CD4-positive, alpha-beta T cell treated with Interferon alpha-2 for 1 hour (primary cell): Measurements from ENCODE around the gene DACT2.
"Not testable (repeated sequence)": the region's sequence is repeated elsewhere in the genome, so short reads cannot be mapped to it uniquely, and the experiment has no call there.

ENCODE experiments used
- DNase-seq, 2 donors: peaks; one replicate each; pipeline ENCODE4 v3.0.0-alpha.2; 2020 to 2022

The DACT2 gene

DNA sequence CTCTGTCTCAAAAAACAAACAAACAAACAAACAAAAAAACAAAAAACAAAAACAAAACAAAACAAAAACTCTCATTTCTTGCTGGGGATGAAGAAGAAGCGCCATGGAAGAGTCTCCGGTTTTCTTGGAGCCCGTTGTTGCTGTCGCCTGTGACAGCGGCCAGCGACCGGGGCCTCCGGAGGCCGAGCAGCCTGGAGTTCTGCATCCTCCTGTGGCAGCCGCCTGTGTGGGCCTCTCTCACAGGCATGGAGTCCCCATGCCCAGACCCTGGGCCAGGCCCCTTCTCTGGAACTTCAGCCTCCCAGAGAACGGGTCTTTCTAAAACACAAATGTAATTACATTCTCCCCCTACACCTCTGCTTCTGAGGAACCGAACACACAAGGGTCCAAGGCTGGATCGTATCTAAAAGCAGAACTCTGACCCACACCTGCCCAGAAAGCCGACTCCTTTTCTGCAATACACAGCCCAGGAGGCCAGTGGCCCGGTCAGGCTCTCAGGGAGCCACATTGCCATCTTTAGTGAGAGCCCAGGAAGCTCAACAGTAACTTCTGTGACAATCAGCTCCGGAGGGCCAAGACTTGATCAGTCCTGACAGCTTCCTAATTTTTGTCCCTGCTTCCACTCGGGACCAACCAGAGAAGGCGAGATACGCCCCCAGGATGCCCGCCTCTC, 18.5 kb downstream of the DACT2 start:
- DNase-seq, result no peak

DNA sequence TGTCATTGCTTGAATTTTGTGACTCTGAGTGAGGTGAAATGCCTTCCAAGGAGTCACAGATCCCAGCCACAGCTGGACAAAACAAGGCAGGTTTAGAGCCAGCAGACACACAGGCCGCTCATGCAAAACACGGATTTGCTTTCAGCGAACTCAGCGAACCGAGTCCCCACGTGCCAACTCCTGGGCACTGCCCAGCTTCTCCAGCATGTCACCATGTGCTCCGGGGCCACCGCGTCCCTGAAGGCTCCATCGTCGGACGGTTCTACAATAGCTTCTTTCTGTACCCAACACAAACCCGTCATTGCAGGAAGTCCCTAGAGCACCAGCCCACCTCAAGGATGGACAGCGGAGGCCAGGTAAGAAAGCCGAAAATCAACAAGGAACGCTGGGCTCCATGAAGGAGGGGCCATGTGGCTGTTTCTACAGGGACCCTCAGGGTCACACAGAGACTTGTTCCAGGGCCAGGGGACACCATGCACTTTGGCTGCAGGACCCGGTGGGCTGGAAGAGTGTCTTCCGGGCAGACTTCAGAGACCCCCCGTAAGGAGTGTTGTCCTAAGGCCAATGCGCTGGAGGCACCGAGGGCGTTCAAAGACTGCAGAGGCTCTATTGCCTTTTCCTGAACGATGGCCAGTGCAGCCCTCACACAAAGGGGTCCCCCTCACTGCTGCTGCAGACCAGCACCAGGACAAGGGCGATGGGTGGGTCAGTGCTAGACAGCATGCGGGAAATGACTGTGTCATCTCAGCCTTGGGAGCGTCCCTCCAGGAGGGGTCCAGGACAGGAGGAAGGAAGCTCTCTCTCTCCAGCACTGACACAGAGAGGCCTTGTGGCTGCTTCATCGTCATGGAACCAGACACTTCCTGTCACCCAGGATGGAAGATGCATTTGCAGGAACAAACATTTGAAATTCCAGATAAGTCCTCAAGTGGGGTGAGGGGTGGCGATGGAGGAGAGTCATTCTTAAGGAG, 19.8 kb downstream of the DACT2 start:
- no peak for DNase-seq

- no peak for DNase-seq
These were observed 21.9 kb downstream of the DACT2 start for GRCh38 chr6:168297643-168298042.

DNA sequence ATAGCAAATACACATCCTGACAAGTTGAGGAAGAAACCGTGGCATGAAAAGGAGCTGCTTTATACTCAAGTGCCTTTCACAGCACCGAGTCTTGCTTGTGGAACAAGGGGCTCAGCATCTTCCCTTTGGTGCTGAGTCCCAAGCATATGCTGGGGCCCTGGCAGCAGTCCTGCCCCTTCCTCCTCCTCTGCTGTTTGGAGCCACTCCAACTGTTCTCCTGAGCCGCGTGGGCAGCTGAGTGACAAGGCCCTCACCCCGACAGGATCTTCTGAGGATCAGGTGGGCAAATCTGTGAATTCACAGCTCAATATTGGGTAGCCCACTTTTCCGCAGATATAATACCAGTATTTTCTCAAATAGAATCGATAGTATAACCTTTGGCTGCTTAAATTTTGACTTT, 24.7 kb downstream of the DACT2 start:
- no peak for DNase-seq

GRCh38 chr6:168293636-168294530, 25.7 kb downstream of the DACT2 start:
- no peak for DNase-seq

GRCh38 chr6:168292826-168293225, 26.8 kb downstream of the DACT2 start:
- DNase-seq, result no peak

GRCh38 chr6:168291450-168291849, 28.1 kb downstream of the DACT2 start:
- DNase-seq, result no peak

GRCh38 chr6:168290095-168290494, 29.5 kb downstream of the DACT2 start:
- DNase-seq, result no peak

GRCh38 chr6:168289571-168289962, 30.0 kb downstream of the DACT2 start:
- DNase-seq, result no peak

GRCh38 chr6:168288781-168289570, 30.6 kb downstream of the DACT2 start:
- DNase-seq, result no peak

DNA sequence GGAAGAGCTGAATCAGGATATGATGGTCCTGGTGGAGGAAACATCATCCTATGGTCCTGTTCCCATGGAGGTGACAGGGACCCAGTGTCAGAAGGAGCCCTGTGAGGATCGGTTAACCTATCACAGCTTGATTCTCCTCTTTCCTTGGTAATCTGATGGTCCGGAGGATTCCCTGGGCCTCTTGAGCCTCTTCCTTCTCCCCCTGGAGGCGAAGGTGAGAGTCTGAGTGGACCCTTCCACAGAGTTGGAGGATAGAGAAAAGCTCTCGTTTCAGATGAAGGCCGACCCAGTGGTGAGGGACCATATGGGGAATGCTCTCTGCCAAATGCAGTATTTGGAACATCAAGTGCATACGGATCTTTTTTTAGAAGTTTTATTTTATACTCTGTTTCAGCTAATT, 32.1 kb downstream of the DACT2 start:
- DNase-seq, result not testable (repeated sequence)

GRCh38 chr6:168286771-168287446, 32.7 kb downstream of the DACT2 start:
- DNase-seq, result not testable (repeated sequence)

DNA sequence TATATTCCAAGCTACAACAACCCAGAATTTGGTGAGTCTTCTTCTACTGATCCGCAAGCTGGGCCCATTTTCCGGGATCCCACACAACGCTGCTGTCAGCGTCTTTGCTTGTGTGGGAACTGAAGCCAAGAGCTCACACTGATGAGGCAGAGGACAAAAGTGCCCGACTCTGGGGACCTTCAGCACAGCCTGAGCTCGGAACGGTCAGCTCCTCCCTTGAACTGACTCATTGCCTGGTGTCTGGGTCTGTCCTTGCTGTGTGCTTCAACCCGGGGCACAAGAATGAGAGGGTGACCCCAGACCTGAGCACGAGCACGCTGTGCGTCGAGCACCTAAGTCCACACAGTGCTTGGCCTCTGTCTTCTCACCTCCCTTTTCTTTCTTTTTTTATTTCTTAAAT, 33.5 kb downstream of the DACT2 start:
- DNase-seq, result no peak

DNA sequence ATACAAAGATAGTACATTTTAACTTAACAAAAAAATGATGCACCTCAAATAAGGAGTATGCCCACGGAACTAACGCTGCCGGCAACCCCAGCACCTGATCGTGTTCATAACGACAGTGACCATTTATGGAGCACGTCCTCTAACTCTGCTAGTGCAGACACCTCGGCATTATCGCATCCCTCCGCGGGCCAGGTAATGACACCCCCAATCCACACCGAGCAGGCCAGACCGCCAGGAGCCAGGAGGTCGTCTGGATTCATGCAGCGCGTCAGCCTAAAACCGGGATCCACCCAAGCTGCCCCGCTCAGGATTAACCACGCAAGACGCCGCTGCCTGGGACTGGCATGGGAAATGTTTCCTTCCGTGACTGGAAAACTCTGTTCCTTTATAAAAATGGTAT, 34.1 kb downstream of the DACT2 start:
- DNase-seq, result no peak

DNA sequence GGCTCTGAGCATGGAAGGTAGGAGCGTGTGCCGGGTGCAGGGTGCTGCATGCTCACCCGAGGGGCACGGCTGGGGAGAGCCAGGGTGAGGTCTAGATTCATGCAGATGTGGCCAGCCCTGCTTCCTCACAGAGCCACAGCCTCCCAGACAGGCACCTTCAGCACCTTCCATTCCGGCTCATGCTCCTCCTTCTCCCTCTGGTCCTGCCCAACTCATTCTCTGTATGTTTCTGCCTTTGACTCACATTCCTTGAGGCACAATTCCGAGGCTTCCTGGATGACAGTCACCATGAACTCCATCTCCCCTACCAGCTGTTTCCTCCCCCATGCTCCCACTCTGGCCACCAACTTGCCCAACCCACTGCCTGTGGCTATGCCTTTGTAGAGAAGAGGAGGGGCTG, 35.4 kb downstream of the DACT2 start:
- DNase-seq, result no peak

- no peak for DNase-seq
These were observed 35.9 kb downstream of the DACT2 start for GRCh38 chr6:168283686-168284025.

- DNase-seq, result no peak
These were observed 36.4 kb downstream of the DACT2 start for GRCh38 chr6:168282985-168283685.

DNA sequence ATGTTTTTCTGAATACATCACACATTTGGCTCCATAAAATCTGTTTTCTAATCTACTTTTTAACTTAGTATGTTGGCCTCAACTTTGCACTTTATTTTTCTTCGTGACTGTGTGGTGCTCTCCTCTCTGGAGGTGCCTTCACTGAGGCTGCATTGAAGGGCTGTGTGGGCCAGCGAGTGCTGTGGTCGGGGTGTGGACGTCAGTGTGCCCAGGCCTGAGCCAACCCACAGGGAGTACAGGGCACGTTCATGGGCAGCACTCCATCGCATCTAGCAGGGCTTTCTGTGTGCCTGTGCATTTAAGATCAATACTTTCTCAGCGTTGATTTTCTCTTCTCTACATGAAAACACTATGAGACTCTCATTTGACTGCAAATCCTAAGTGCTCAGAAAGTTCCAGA, 37.8 kb downstream of the DACT2 start:
- DNase-seq, result no peak

DNA sequence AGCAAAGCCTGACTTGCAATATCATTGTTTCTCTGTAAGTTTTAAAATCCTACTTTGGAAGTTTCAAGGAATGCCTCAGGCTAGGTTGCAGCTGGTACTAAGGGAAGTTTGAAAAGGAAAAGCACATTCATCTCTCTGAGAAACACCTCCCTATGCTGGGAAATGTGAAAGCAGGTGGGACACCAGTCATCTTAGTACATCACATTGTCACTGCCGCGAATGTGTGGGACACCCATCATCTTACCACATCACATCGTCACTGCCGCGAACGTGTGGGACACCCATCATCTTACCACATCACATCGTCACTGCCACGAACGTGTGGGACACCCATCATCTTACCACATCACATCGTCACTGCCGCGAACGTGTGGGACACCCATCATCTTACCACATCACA, 38.3 kb downstream of the DACT2 start:
- not testable (repeated sequence) for DNase-seq

GRCh38 chr6:168280899-168281245, 38.7 kb downstream of the DACT2 start:
- DNase-seq, result no peak
